Measurements from ENCODE around the gene DAD1.

Gene DAD1

GRCh38 chr14:22533739-22534359 lies 55.2 kb downstream of the DAD1 start:
- DNase-seq = no peak

DNA sequence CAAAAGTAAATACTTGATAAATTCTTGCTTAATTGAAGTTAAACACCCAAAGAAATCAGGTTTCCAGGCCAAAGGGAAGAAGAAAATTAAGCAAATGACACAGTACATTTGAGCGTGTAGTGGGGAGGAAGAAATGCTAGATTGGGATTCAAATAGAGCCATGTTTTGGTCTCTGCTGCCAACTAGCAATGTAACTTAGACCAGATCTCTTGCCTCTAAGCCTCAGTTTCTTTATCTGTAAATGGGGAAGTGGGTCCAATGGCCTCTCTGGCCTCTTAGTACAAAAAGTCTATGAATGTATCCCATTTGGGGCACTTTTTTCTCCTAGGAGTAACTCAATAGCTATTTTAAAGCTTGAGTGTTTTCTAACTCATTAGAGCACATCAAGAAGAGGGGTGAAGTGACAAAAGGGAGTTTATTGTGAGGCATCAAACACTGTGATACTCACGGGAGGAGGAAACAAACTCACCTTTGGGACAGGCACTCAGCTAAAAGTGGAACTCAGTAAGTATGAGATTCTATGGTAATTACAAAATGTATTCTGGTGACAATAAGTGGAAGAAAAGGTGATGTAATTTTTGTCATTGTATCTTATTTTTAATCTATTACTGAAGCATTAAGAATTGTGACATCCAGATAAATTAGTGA lies 55.8 kb downstream of the DAD1 start:
- no peak for DNase-seq

GRCh38 chr14:22532345-22533056 lies 56.5 kb downstream of the DAD1 start:
- no peak for DNase-seq

DNA sequence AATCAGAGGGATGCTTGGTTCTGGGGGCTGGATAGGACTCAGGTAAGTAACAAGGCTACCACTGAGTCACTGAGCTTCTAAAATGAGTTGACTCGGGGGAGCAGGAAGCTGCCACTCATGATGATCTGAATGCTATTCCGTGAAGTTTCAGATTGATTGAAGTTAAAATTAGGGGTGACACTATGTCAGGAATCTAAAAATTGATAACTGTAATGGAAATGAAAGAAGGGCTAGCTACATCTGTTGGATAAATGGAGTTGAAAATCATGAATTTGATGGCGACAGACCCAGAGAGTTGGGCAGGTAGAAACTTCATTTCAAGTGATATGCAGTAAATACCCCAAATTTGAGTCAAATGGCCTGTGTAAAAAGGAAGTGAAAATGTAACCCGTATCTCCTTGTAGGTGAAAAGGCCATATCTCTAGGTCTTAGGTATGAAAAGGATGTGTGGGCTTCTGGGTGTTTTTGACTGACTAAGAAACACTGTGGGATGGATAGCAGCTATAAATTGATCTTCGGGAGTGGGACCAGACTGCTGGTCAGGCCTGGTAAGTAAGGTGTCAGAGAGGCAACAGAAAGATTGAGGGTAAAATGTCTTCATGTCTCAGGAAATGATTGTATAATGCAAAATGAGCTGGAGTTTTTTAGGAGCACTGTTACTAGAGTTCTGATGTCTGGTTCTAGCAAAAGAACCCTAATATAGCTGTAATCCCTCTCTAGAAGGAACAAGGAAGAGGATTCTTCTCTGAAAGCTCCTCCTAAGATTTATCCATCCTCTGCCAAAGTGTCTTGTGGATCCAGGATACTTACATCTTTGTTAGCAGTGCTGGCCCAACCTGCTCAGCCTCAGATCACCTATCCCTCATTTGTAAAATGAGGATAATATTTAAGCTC lies 57.3 kb downstream of the DAD1 start:
- DNase-seq = no peak

DNA sequence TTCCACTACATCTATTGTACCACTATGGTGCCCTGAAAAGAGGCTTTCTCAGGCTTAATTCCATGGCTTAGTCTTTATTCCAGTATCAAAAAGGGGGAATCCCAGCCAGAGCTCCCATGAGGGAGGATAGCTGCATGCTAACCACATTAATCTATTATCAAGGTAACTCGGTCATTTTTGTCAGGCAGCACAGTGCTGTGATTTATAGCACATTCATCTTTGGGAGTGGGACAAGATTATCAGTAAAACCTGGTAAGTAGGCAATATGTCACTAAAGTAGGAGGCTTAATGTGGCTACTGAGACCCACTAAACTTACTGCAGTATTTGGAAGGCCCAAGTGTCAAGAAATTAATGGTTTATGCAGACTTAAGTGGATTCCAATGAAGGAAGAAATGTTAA lies 58.9 kb downstream of the DAD1 start:
- no peak for DNase-seq

- no peak for DNase-seq
Observed at GRCh38 chr14:22526744-22527143, 62.3 kb downstream of the DAD1 start.

- no peak for DNase-seq
Observed at GRCh38 chr14:22526218-22526617, 62.8 kb downstream of the DAD1 start.

GRCh38 chr14:22524784-22525161 lies 64.3 kb downstream of the DAD1 start:
- no peak for DNase-seq

- DNase-seq = no peak
Observed at GRCh38 chr14:22524115-22524783, 64.8 kb downstream of the DAD1 start.

DNA sequence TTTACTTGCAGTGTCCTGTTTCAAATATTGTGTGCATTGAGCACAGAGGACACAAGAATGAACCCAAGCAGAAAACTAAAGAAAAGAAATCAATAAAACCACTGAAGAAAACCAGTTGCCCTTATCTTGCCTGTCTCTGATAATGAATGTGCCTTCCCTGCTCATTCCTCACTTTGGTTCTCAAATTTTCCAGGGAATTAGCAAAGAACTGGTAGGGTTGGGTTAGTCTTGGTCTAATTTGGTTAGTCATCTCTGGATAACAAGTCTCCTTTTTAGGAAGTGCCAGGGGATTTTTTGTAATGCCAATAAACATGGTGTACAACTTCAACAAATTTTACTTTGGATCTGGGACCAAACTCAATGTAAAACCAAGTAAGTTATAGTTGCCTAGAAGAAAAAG lies 65.7 kb downstream of the DAD1 start:
- DNase-seq = no peak

- DNase-seq = no peak
Observed at GRCh38 chr14:22522466-22522957, 66.5 kb downstream of the DAD1 start.

DNA sequence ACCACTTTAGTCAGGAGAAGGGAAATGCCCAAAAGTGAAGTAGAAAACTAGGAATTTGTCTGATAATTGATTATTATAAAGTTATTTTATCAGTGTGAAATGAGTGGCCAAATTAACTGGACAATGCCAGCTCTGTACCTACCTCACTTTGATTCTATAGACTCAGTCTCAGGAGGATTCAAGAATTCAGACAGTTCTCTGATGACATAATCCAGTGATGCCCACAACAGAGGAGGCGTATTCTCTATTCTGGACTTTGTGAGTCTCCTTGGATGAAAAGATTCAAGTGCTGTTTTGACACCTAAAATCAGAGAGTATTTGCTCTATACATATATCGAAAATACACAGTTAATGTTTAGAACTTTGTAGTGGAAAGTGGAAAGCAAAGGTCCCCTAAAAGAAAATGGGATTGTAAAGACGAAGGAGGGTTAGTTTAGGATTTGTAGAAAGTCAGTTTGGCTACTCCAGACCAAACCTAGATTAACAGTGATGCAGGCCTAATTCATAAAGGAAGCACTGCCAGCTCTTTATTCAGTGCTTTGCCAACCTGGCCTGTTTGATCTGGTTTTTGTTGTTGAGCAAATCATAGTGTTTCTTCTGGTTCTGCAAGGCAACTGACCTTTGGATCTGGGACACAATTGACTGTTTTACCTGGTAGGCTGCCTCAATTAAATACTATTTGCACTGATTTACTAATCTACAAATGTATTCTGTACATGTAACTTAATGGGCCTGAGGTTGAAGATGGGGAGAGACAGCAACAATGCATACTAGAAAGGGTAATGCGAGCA lies 67.4 kb downstream of the DAD1 start:
- no peak for DNase-seq

DNA sequence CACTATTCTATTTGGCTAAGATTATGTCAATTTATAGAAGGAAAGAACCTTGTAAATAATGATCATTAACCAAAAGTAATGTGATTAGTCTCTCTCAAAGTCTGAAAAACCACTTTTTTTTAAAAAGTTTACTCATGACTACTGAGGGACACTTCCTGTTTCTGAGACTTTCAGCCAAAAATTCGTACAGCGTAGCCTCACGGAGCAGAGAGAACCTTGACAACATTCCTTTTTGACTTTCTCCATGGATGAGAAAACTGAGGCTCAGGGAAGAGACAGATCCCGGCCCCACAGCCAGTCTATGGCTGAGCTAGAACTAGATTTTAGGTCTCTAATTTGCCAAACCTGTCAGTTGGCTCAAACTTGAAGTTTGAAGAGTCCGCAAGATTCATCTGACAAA lies 68.2 kb downstream of the DAD1 start:
- DNase-seq = no peak

DNA sequence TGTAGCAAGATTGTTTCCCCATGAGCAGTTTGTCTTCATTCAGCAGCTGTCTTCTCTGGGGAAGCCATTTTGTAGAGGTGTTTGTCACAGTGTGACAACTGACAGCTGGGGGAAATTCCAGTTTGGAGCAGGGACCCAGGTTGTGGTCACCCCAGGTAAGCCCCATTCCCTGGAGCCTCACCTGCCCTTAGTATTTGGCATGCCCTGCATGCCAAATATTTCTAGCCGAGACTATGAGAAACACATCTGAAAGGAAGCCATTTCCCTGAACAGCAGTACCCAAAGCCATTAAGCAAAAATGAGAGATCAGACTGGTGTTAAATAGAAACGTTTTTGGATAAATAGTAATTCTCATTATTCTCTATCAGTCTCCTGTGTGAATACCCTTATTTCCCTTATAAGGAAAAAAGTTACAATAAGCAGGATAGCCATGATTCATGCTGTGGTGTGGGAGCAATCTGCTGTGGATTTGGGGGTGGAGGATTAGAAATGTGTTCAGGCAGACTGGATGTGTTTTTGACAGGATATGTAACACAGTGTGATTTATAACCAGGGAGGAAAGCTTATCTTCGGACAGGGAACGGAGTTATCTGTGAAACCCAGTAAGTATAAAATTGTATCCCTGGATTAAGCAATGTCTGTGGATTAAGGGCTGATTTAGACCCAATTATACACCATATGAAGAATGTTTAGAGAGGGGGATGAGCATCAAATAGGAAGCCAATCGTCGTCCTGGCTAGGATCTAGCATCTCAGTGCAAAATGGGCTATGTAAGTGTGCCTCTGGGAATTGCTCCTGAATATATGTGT lies 68.9 kb downstream of the DAD1 start:
- no peak for DNase-seq

GRCh38 chr14:22518073-22518472 lies 71.0 kb downstream of the DAD1 start:
- no peak for DNase-seq

- DNase-seq = no peak
Observed at GRCh38 chr14:22517117-22517720, 71.8 kb downstream of the DAD1 start.

GRCh38 chr14:22515929-22516328 lies 73.1 kb downstream of the DAD1 start:
- DNase-seq = no peak

Measured in NCI-H146 (cell line).